GM12875 (cell line): ENCODE data around the gene PRLR.
"Not testable (repeated sequence)": the region's sequence is repeated elsewhere in the genome, so short reads cannot be mapped to it uniquely, and the experiment has no call there.

Experiments used
- H3K4me3 ChIP-seq: one replicate; pipeline ENCODE4 v1.5.1; 2011; ENCODE audit warnings: low read depth, low read length, control low read depth
- TF ChIP-seq, protein P1 (sequence below): IDR thresholded peaks from 2 replicates; pipeline ENCODE4 v1.5.1; 2011; ENCODE audit warnings: low read depth, mild to moderate bottlenecking, control low read depth, inconsistent platforms, low read length, moderate library complexity, borderline replicate concordance; ENCODE audit not compliant: insufficient read depth

Gene PRLR

DNA sequence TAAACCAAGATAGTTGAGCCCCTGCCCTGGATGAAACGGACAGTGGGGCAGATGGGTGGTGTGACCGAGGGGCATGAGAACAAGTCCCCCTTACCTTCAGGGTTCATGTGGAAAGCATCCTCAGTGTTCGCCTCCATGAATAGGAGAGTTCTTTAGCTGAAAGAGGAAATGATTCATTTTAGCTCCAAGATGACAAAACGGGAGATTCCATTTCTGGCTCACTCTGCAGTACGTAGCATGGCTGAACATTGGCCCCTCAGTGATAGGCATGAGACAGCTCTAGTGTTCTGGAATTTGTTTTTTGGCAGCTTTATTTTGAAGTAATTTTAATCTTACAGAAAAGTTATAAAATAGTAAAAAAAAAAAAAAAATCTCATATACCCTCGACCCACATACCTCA lies 112.3 kb downstream of the PRLR start:
- H3K4me3 ChIP-seq, result no peak overlapping the region
- TF ChIP-seq, protein P1, sequence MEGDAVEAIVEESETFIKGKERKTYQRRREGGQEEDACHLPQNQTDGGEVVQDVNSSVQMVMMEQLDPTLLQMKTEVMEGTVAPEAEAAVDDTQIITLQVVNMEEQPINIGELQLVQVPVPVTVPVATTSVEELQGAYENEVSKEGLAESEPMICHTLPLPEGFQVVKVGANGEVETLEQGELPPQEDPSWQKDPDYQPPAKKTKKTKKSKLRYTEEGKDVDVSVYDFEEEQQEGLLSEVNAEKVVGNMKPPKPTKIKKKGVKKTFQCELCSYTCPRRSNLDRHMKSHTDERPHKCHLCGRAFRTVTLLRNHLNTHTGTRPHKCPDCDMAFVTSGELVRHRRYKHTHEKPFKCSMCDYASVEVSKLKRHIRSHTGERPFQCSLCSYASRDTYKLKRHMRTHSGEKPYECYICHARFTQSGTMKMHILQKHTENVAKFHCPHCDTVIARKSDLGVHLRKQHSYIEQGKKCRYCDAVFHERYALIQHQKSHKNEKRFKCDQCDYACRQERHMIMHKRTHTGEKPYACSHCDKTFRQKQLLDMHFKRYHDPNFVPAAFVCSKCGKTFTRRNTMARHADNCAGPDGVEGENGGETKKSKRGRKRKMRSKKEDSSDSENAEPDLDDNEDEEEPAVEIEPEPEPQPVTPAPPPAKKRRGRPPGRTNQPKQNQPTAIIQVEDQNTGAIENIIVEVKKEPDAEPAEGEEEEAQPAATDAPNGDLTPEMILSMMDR, result no peak

DNA sequence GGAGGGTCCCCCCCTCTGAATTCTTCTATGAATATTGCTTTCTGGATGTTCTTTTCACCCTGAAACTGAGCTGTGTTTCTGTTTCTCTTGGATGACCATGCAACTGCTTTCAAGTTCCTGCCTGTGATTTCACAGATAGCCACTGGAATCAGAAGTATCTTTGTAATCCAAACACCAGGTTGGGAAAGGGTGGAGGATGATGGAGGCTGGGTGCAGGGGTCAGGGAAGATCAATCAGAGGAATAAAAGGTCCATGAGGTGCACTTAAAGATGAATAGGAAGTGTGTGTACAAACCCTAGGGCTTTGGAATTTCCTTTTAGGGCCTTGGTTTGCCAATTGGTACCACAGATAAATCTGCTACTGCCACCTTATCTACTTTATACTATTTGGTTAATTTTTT lies 114.4 kb downstream of the PRLR start:
- no peak overlapping the region for H3K4me3 ChIP-seq
- TF ChIP-seq, protein P1, result no peak

- no peak overlapping the region for H3K4me3 ChIP-seq
- TF ChIP-seq, protein P1, result no peak
These were observed 115.6 kb downstream of the PRLR start for GRCh38 chr5:35114698-35115097.

GRCh38 chr5:35112300-35112699 lies 118.0 kb downstream of the PRLR start:
- no peak overlapping the region for H3K4me3 ChIP-seq
- TF ChIP-seq, protein P1, result no peak

DNA sequence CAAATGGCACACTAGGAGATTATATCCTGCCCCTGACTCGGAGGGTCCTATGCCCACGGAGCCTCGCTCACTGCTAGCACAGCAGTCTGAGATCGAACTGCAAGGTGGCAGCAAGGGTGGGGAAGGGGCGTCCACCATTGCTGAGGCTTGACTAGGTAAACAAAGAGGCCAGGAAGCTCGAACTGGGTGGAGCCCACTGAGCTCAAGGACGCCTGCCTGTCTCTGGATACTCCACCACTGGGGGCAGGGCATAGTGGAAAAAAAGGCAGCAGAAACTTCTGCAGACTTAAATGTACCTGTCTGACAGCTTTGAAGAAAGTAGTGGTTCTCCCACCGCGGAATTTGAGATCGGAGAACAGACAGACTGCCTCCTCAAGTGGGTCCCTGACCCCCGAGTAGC lies 125.7 kb downstream of the PRLR start:
- H3K4me3 ChIP-seq, result not testable (repeated sequence)

- TF ChIP-seq, protein P1, result no peak
- no peak overlapping the region for H3K4me3 ChIP-seq
These were observed 126.5 kb downstream of the PRLR start for GRCh38 chr5:35103637-35104299.

DNA sequence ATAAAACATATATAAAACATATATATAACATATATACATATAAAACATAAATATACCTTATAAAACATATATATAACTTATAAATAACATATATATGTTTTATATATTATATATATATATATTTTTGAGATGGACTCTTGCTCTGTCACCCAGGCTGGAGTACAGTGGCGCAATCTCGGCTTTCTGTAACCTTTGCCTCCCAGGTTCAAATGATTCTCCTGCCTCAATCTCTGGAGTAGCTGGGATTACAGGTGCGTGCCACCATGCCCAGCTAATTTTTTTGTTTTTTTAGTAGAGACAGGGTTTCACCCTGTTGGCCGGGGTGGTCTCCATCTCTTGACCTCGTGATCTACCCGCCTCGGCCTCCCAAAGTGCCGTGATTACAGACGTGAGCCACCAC lies 128.6 kb downstream of the PRLR start:
- not testable (repeated sequence) for H3K4me3 ChIP-seq

DNA sequence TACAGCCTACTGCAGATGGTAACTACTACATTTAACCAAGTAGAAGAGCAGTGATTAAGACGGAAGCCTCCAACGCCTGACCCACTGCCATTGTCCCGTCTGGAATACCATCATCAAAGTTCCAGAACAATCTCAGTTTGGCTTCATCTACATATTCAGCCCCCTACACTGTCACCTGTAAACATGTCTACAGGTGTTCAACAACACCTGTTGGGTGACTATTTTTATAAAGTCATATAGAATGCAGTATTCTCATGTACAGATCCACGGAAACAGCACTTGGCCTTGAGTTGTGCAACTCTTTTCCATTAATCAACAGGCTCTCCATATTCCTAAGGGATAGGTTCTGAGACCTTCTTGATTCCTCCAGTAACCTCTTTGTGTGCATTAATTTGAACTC lies 129.3 kb downstream of the PRLR start:
- TF ChIP-seq, protein P1, result no peak
- H3K4me3 ChIP-seq, result no peak overlapping the region
